Colonic mucosa (tissue), 4 donors: ENCODE data around the gene LRMDA. TPM values are rescaled to one million over a fixed set of nuclear protein-coding genes. Genes with fewer than 3 reads are reported as not detected.

ENCODE experiments used
- DNase-seq: peaks from one replicate; pipeline ENCODE4 v3.0.0-alpha.2; 2020
- H3K27ac ChIP-seq: fragments of 200-600 bp; one replicate; pipeline ENCODE4 v1.8.0; 2021
- H3K27me3 ChIP-seq: fragments of 200-600 bp; one replicate; pipeline ENCODE4 v1.8.0; 2021
- H3K36me3 ChIP-seq: fragments of 200-600 bp; one replicate; pipeline ENCODE4 v1.8.0; 2021
- H3K4me1 ChIP-seq: fragments of 200-600 bp; one replicate; pipeline ENCODE4 v1.8.0; 2021; ENCODE audit warnings: mild to moderate bottlenecking
- H3K4me3 ChIP-seq: fragments of 200-600 bp; one replicate; pipeline ENCODE4 v1.8.0; 2021
- H3K9ac ChIP-seq, 2 donors: one replicate each; pipeline ENCODE4 v1.7.0; 2013; ENCODE audit warnings: control low read depth in 2 of 2, low read depth in 2 of 2, low read length in 2 of 2
- H3K9me3 ChIP-seq: fragments of 200-600 bp; one replicate; pipeline ENCODE4 v1.8.0; 2021
- CTCF ChIP-seq: fragments of 200-600 bp; IDR thresholded peaks from one replicate; pipeline ENCODE4 v1.8.0; 2022; ENCODE audit warnings: antibody characterized with exemption, mild to moderate bottlenecking
- intact Hi-C: fragments of 100-400 bp; cut with DNase I; formaldehyde crosslinking; loops from one replicate; pipeline ENCODE4 v1.14.1; 2022
- total RNA-seq, 2 donors: library from RNA; stranded (reverse); fragmentation: NEBNext Ultra II Directional in 1 of 2; extraction: Animal tissue kit (Norgen Biotek cat#: 25700) in 1 of 2; gene quantifications; one replicate each; pipeline ENCODE4 v1.2.1, GENCODE V29; 2021
- donor health status: healthy.
- donor health status: DM: no; HTN: no; CAD: no.
- donor health status: DM: no; HTN: no; CAD: no.

The LRMDA gene
- total RNA-seq, 2 donors from 2014 or later, result 2.5 to 5.2 TPM

- H3K27me3 ChIP-seq, result no peaks in the 10 kb centered on the region
- H3K36me3 ChIP-seq, result no peaks in the 10 kb centered on the region
- DNase-seq, result no peak
- H3K4me3 ChIP-seq, result no peak overlapping the region
- TF ChIP-seq CTCF, result no peak
- H3K27ac ChIP-seq, result no peak overlapping the region
- no peaks in the 10 kb centered on the region for H3K4me1 ChIP-seq
- intact Hi-C loops, result no loop called here
- H3K9ac ChIP-seq, result no peak overlapping the region
- no peaks in the 10 kb centered on the region for H3K9me3 ChIP-seq
Observed at GRCh38 chr10:75623310-75624093, 192.1 kb downstream of the LRMDA start.

GRCh38 chr10:75624638-75625037, 193.2 kb downstream of the LRMDA start:
- Histone ChIP-seq H3K27me3 (no peaks in the 10 kb centered on the region), H3K27ac (no peak overlapping the region), H3K9ac (no peak overlapping the region), H3K4me1 (no peaks in the 10 kb centered on the region), H3K4me3 (no peak overlapping the region), H3K36me3 (no peaks in the 10 kb centered on the region), H3K9me3 (no peaks in the 10 kb centered on the region)
- intact Hi-C loops, result no loop called here
- DNase-seq, result no peak
- TF ChIP-seq CTCF, result no peak

DNA sequence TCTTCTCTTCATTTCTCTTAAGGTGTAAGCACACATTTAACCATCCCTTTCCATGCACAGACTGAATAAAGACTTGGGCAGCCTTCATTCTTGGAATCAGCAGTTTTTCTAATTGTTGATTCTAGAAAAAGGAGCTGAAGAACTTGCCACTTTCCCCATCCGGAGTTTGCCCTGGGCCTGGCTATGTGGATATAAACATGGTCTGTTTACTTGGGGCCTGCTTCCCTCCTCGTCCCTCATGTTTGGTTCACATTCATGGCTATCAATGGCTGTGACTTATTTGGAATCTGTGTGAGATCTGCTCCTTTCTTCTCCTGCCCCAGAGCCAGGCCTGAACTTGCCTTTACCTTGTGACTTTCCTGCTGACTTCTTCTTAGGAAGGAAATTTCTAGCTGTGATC, 199.3 kb downstream of the LRMDA start:
- H3K36me3 ChIP-seq, result no peaks in the 10 kb centered on the region
- H3K4me1 ChIP-seq, result no peaks in the 10 kb centered on the region
- no peak overlapping the region for H3K9ac ChIP-seq
- no peaks in the 10 kb centered on the region for H3K9me3 ChIP-seq
- no peaks in the 10 kb centered on the region for H3K27me3 ChIP-seq
- TF ChIP-seq CTCF, result no peak
- intact Hi-C loops, result no loop called here
- no peak for DNase-seq
- H3K27ac ChIP-seq, result no peak overlapping the region
- H3K4me3 ChIP-seq, result no peak overlapping the region

DNA sequence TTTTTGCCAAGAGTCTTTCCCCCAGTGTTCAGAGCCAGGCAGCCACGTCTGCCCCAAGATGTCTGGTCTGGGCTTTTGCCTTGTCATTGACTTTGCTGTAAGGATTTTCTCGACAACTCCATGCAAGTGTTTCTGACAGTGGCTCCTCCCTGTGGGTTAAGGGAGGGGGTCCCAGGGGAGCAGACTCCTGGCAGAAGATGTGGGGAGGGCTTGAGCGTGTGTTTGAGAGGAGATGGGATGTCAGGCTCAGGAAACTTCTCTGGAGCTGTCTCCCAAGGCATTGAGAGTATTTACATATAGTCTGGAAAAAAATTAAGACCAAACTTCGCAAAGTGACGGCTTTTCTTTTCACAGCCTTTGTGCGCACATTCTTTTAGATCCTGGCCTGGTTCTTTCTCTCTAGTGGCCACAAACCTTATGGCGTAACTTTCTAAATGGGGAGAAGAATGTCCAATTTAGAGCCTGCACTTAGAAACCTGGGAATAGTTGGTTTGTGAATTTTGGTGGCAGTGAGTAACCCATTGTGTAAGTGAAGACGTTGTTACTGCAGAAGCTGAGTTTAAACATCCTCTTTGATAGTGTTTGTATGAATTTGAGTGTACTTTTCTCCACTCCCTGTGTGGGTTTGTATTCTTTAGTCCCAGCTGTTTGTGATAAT, 201.5 kb downstream of the LRMDA start:
- TF ChIP-seq CTCF, result no peak
- Histone ChIP-seq H3K9me3 (no peaks in the 10 kb centered on the region), H3K27me3 (no peaks in the 10 kb centered on the region), H3K9ac (no peak overlapping the region), H3K27ac (no peak overlapping the region), H3K4me1 (no peaks in the 10 kb centered on the region), H3K4me3 (no peak overlapping the region), H3K36me3 (no peaks in the 10 kb centered on the region)
- intact Hi-C loops, result no loop called here
- DNase-seq, result no peak

- intact Hi-C loops, result no loop called here
- Histone ChIP-seq H3K27me3 (no peaks in the 10 kb centered on the region), H3K9me3 (no peaks in the 10 kb centered on the region), H3K36me3 (no peaks in the 10 kb centered on the region), H3K9ac (no peak overlapping the region), H3K27ac (no peak overlapping the region), H3K4me1 (no peaks in the 10 kb centered on the region), H3K4me3 (no peak overlapping the region)
- no peak for TF ChIP-seq CTCF
- DNase-seq, result no peak
Observed at GRCh38 chr10:75633568-75633967, 202.1 kb downstream of the LRMDA start.
